Lower leg skin (tissue), 4 donors: Measurements from ENCODE around the gene DNAAF1. TPM values are rescaled to one million over a fixed set of nuclear protein-coding genes. Genes with fewer than 3 reads are reported as not detected.

Source experiments
- DNase-seq, 2 donors: peaks; one replicate each; pipeline ENCODE4 v3.0.0-alpha.2; 2019; ENCODE audit warnings: low spot score in 2 of 2
- H3K4me3 ChIP-seq: fragments of 200-600 bp; sonication (generic); 2 replicates; pipeline ENCODE4 v1.5.1; 2017; ENCODE audit warnings: mild to moderate bottlenecking, low read depth; ENCODE audit not compliant: poor library complexity, severe bottlenecking
- POLR2A ChIP-seq, 2 donors: fragments of 450-650 bp; IDR thresholded peaks; one replicate each; pipeline ENCODE4 v1.6.1; 2016 to 2017; ENCODE audit warnings: antibody characterized with exemption in 2 of 2, mild to moderate bottlenecking in 1 of 2, moderate library complexity in 1 of 2
- WGBS, 2 donors: methylation state at CpG; one replicate each; pipeline ENCODE4 v1.1.5; 2018; 5-methylcytosine and 5-hydroxymethylcytosine counted together
- intact Hi-C: fragments of 100-400 bp; cut with DNase I; formaldehyde crosslinking; loops from one replicate; pipeline ENCODE4 v1.15.0; 2023; ENCODE audit warnings: low total_unique reads
- total RNA-seq, 4 donors: library from RNA; depleted of rRNA; stranded (reverse); fragments of >200 nt; gene quantifications; one replicate each; pipeline ENCODE4 v1.1.0, GENCODE V29; 2016
- TF ChIP-seq, protein P1 (sequence below), 3 donors: fragments of 450-650 bp; IDR thresholded peaks; one replicate each; pipeline ENCODE4 v1.5.1; 2016; ENCODE audit warnings: antibody characterized with exemption in 3 of 3, mild to moderate bottlenecking in 3 of 3, moderate library complexity in 2 of 3

Gene DNAAF1
- total RNA-seq, 4 donors from 2014 or later, result 0.71 to 1.0 TPM; not detected in 2

- H3K4me3 ChIP-seq, result no peak within 1 kb of the TSS
- WGBS, 2 donors, result 94 to 97% methylated on average over 25 to 47 of the region's 47 CpGs
- intact Hi-C loops, result no loop called here
- TF ChIP-seq POLR2A (IDR thresholded peaks at IDR 0.05), result no peak
- TF ChIP-seq, protein P1, sequence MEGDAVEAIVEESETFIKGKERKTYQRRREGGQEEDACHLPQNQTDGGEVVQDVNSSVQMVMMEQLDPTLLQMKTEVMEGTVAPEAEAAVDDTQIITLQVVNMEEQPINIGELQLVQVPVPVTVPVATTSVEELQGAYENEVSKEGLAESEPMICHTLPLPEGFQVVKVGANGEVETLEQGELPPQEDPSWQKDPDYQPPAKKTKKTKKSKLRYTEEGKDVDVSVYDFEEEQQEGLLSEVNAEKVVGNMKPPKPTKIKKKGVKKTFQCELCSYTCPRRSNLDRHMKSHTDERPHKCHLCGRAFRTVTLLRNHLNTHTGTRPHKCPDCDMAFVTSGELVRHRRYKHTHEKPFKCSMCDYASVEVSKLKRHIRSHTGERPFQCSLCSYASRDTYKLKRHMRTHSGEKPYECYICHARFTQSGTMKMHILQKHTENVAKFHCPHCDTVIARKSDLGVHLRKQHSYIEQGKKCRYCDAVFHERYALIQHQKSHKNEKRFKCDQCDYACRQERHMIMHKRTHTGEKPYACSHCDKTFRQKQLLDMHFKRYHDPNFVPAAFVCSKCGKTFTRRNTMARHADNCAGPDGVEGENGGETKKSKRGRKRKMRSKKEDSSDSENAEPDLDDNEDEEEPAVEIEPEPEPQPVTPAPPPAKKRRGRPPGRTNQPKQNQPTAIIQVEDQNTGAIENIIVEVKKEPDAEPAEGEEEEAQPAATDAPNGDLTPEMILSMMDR (IDR thresholded peaks at IDR 0.05), result no peak
- no peak for DNase-seq
Observed at GRCh38 chr16:84190731-84191388, 45.8 kb downstream of the DNAAF1 start, which contains the start of gene ADAD2. ADAD2 (plus strand) TSS chr16:84191157; CDS start chr16:84191231, 74 bp downstream.

- TF ChIP-seq POLR2A (IDR thresholded peaks at IDR 0.05), result no peak
- TF ChIP-seq, protein P1 (IDR thresholded peaks at IDR 0.05), result no peak
- H3K4me3 ChIP-seq, result no peak overlapping the region
- intact Hi-C loops, result no loop called here
- WGBS, 2 donors, result 92 to 93% methylated on average over 16 of the region's 16 CpGs
- DNase-seq, result no peak
Observed at GRCh38 chr16:84191466-84191865, 46.4 kb downstream of the DNAAF1 start.

- no peak overlapping the region for H3K4me3 ChIP-seq
- TF ChIP-seq POLR2A (IDR thresholded peaks at IDR 0.05), result no peak
- TF ChIP-seq, protein P1 (IDR thresholded peaks at IDR 0.05), result no peak
- DNase-seq, result no peak
- intact Hi-C loops, result no loop called here
- 69 to 75% methylated on average over 7 of the region's 7 CpGs for WGBS, 2 donors
Observed at GRCh38 chr16:84193480-84193879, 48.4 kb downstream of the DNAAF1 start.

DNA sequence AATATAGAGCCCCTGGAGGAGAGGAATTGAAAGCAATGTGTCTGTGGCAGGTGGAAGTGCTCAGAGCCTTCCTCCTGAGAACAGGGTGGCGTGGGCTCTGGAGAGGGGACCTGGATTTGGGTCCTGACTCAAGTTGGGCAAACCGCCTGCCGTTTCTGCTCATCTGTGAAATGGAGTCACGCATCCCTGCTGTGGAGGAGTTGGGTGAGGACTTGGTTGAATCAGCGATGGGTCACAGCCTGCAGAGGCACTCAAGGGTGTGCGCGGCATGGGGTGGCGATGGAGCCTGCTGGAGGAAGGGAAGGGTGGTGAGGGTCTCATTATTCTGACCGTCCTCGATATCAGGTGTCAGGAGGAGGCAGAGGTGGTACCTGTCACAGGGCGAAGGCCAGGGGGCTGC is 48.9 kb downstream of the DNAAF1 start:
- no peak overlapping the region for H3K4me3 ChIP-seq
- intact Hi-C loops, result no loop called here
- WGBS, 2 donors, result 84% methylated on average over 11 of the region's 11 CpGs
- TF ChIP-seq POLR2A (IDR thresholded peaks at IDR 0.05), result no peak
- TF ChIP-seq, protein P1 (IDR thresholded peaks at IDR 0.05), result no peak
- no peak for DNase-seq

DNA sequence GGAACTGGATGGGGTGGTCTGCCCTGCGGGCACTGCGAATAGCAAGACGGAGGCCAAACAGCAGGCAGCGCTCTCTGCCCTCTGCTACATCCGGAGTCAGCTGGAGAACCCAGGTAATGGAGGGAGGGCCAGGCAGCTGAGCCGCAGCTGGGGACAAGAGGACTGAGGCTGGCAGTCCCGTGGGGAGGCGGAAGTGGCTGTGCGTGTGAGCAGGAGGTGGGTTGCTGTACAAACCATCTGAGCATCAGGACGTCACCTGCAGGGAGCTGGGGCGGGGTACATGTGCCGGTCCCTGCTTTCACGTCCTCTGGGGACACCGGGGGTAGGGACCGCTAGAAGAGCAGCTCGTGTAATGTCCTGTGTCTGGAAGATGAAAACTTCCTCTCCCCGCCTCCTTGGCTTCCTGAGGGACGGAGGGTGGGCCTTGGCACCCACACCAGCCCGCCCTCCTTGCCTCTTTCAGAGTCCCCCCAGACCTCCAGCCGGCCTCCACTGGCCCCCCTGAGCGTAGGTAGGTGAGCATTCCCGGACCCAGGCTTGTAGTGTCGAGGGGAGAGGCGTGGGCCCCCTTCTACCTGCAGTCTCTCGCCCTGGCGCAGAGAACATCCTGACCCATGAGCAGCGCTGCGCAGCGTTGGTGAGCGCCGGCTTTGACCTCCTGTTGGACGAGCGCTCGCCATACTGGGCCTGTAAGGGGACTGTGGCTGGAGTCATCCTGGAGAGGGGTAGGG is 49.5 kb downstream of the DNAAF1 start:
- no peak overlapping the region for H3K4me3 ChIP-seq
- 56 to 79% methylated on average over 19 to 33 of the region's 34 CpGs for WGBS, 2 donors
- intact Hi-C loops, result no loop called here

More for the DNA sequence above, 49.5 kb downstream of the DNAAF1 start:
- no peak for DNase-seq
- TF ChIP-seq, protein P1 (IDR thresholded peaks at IDR 0.05), result no peak
- TF ChIP-seq POLR2A (IDR thresholded peaks at IDR 0.05), result no peak
